ENCODE measurements around the gene C6orf58.

Gene C6orf58

DNA sequence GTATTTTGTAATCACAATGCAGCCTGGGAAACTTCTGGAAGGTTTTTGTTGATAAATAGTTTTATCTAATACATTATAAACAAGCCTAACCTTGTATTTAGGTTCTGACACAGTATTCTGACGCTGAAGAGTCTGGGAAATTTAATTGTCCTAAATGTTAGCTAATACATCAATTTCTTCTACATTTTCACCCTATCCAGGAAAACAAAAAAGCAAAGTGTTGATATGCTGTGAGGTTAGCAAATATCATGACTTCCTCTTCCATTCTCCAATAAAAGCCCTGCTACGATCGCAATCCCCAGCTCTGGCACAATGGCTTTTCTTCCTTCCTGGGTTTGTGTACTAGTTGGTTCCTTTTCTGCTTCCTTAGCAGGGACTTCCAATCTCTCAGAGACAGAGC is at the start of gene C6orf58:
C6orf58 (plus strand) TSS at position 301 of the 400 bp plus-strand sequence; CDS start at position 313, 12 bp downstream.
- no peak within 1 kb of the TSS for H3K27ac ChIP-seq (ENCODE audit: low read depth, low read length)
- H2AFZ ChIP-seq (ENCODE audit: low read length, unreplicated experiment): no peak within 1 kb of the TSS
- H3K36me3 ChIP-seq (ENCODE audit: insufficient read depth, low read length): no peaks in the 10 kb centered on the region
- no peak within 1 kb of the TSS for H3K4me3 ChIP-seq (ENCODE audit: low read depth, low read length)
- H3K27me3 ChIP-seq (ENCODE audit: insufficient read depth, low read length): no peaks in the 10 kb centered on the region
- H3K4me1 ChIP-seq (ENCODE audit: control insufficient read depth, insufficient read depth, low read length, unreplicated experiment): no peaks in the 10 kb centered on the region
- no peaks in the 10 kb centered on the region for H3K79me2 ChIP-seq (ENCODE audit: control insufficient read depth, insufficient read depth, low read length, unreplicated experiment)

DNA sequence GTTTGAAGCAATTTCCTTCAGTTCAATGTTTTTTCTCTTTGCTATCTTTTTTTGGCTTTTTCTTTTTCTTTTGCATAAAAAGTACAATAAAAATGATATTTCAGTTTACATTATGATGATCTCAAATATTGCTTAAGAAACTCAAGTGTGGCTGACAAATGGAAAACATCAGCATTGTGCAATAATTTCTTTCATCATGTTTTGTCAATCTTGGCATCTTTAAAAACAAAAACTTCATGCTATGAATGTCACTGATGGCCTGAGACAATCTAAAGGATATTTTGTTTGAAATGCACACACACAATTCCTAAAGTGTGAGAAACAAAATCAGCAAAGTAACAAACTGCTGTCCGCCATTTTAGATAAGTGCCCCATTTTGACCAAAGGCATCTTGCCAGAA is 44.0 kb upstream of the C6orf58 start:
- no peak overlapping the region for H2AFZ ChIP-seq (ENCODE audit: low read length, unreplicated experiment)

DNA sequence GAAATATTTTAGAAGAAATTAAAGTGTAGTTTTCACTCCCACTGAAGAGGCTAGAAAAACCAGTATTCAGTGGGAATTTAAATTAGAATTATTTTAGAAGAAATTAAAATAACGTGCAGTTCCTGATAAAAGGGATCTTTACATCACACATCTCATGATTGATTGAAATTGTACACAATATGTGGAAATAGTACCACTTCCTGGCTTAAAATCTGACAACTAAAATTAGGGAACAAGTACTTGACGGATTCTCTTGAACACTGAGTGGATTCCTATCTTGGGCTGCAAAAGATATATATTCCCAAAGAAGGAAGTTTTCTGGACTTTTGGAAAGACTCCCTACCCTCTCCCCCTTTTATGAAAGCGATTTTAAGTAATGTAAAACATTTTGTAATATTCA is 43.2 kb upstream of the C6orf58 start:
- Histone ChIP-seq H3K4me1 (ENCODE audit: control insufficient read depth, insufficient read depth, low read length, unreplicated experiment) (no peaks in the 10 kb centered on the region), H3K79me2 (ENCODE audit: control insufficient read depth, insufficient read depth, low read length, unreplicated experiment) (no peaks in the 10 kb centered on the region), H2AFZ (ENCODE audit: low read length, unreplicated experiment) (no peak overlapping the region), H3K27me3 (ENCODE audit: insufficient read depth, low read length) (no peaks in the 10 kb centered on the region), H3K27ac (ENCODE audit: low read depth, low read length) (no peak overlapping the region), H3K4me3 (ENCODE audit: low read depth, low read length) (no peak overlapping the region), H3K36me3 (ENCODE audit: insufficient read depth, low read length) (no peaks in the 10 kb centered on the region)

More for the DNA sequence above, 44.0 kb upstream of the C6orf58 start:
- no peaks in the 10 kb centered on the region for H3K36me3 ChIP-seq (ENCODE audit: insufficient read depth, low read length)
- H3K27me3 ChIP-seq (ENCODE audit: insufficient read depth, low read length): no peaks in the 10 kb centered on the region
- H3K27ac ChIP-seq (ENCODE audit: low read depth, low read length): no peak overlapping the region
- H3K4me3 ChIP-seq (ENCODE audit: low read depth, low read length): no peak overlapping the region
- H3K4me1 ChIP-seq (ENCODE audit: control insufficient read depth, insufficient read depth, low read length, unreplicated experiment): no peaks in the 10 kb centered on the region
- H3K79me2 ChIP-seq (ENCODE audit: control insufficient read depth, insufficient read depth, low read length, unreplicated experiment): no peaks in the 10 kb centered on the region

DNA sequence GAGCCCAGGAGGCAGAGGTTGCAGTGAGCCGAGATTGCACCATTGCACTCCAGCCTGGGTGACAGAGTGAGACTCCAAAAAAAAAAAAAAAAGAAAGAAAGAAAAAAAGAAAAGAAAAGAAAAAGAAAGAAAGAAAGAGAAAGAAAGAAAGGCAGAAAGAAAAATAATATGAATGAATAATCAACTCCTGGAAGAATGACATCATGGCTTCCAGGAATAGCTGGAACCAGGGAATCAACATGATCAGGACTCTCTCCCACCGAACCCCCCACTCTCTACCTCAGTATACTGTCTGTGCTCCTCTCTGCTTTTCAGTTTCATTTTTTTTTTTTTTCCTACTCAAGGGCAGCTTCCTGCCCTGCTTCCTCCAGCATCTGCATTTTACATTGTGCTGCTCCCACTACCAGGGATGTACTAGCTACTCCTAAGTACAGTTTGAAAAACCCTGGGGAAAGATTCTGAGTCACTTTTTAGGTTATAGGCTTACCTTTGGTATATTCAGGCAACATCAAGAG is 38.2 kb upstream of the C6orf58 start:
- Histone ChIP-seq H3K27ac (ENCODE audit: low read depth, low read length) (no peak overlapping the region), H3K79me2 (ENCODE audit: control insufficient read depth, insufficient read depth, low read length, unreplicated experiment) (no peaks in the 10 kb centered on the region), H3K27me3 (ENCODE audit: insufficient read depth, low read length) (no peaks in the 10 kb centered on the region), H2AFZ (ENCODE audit: low read length, unreplicated experiment) (no peak overlapping the region), H3K4me3 (ENCODE audit: low read depth, low read length) (no peak overlapping the region), H3K36me3 (ENCODE audit: insufficient read depth, low read length) (no peaks in the 10 kb centered on the region), H3K4me1 (ENCODE audit: control insufficient read depth, insufficient read depth, low read length, unreplicated experiment) (no peaks in the 10 kb centered on the region)

DNA sequence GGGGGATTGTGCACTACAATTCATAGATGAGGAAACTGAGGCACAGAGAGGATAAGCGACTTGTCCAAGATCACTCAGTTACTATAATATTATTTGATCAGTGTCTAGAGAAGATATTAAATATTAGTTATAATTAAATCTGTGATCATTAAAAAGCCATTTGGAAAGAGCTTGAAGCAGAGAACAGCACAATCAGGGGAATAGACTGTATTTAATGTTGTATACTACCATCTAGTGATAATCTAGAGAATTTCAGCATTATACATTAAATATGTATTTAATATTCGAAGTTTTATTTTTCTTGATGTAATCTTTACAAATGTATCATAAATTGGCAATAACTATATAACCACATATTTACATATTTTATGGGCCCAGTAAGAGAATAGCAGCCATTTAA is 37.7 kb upstream of the C6orf58 start:
- Histone ChIP-seq H3K27ac (ENCODE audit: low read depth, low read length) (no peak overlapping the region), H3K4me3 (ENCODE audit: low read depth, low read length) (no peak overlapping the region), H3K36me3 (ENCODE audit: insufficient read depth, low read length) (no peaks in the 10 kb centered on the region), H3K79me2 (ENCODE audit: control insufficient read depth, insufficient read depth, low read length, unreplicated experiment) (no peaks in the 10 kb centered on the region), H2AFZ (ENCODE audit: low read length, unreplicated experiment) (no peak overlapping the region), H3K4me1 (ENCODE audit: control insufficient read depth, insufficient read depth, low read length, unreplicated experiment) (no peaks in the 10 kb centered on the region), H3K27me3 (ENCODE audit: insufficient read depth, low read length) (no peaks in the 10 kb centered on the region)

DNA sequence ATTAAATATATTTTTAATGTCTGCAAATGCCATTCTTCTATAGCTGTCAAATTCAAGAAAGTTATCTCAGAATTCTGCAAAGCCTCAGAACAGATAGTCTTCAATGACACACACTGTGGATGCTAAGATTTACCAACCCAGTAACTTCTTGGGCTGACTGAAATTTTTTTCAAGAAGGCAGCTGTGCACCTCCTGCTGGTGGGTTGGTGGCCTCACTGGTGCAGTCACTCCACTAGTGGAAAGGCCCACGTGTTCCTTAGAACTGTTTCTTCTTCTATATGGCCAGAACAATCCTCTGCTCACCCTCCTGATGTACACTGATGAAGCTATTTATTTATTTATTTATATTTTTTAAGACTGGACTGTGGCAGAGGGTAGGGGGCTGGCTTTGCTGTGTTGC is 29.8 kb upstream of the C6orf58 start:
- Histone ChIP-seq H3K4me3 (ENCODE audit: low read depth, low read length) (no peak overlapping the region), H2AFZ (ENCODE audit: low read length, unreplicated experiment) (no peak overlapping the region), H3K27ac (ENCODE audit: low read depth, low read length) (no peak overlapping the region), H3K27me3 (ENCODE audit: insufficient read depth, low read length) (no peaks in the 10 kb centered on the region), H3K36me3 (ENCODE audit: insufficient read depth, low read length) (no peaks in the 10 kb centered on the region), H3K4me1 (ENCODE audit: control insufficient read depth, insufficient read depth, low read length, unreplicated experiment) (peaks cover 7% of the 10 kb centered on the region), H3K79me2 (ENCODE audit: control insufficient read depth, insufficient read depth, low read length, unreplicated experiment) (no peaks in the 10 kb centered on the region)

DNA sequence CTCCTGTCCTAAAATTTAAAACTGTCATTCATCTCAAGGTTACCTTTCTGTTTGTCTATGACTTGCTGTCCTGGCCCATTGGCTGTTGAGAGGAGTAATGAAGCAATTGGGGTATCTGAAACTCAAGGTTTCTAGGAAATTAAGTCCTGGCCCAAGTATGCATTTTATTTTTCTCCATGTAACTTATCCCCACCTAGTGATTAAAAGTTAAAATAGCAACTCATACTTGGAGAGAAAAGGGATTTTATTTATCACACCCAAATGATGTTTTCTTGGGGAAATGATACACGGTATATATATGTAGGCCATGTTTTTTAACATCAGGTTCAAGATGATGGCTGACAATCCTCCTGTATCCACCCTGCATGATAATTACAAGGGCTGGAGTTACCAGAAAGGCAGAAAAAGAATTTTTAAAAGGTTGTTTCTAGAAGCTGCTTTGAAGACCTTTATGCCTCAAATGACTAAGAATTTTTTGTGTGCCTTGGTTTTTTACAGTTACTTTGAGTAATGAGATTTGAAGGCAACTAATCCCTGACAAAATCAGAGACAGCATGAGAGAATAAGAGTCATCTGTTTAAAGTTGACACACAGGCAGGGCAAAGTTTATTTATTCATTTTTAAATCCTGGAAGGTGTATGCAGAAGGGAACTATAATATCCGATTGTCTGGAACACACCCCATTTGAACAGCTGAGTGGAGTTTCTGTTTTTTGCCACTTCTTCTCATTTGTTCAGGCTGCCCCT is 28.9 kb upstream of the C6orf58 start:
- no peak overlapping the region for H2AFZ ChIP-seq (ENCODE audit: low read length, unreplicated experiment)
- no peaks in the 10 kb centered on the region for H3K79me2 ChIP-seq (ENCODE audit: control insufficient read depth, insufficient read depth, low read length, unreplicated experiment)
- no peaks in the 10 kb centered on the region for H3K27me3 ChIP-seq (ENCODE audit: insufficient read depth, low read length)
- no peak overlapping the region for H3K4me3 ChIP-seq (ENCODE audit: low read depth, low read length)
- no peaks in the 10 kb centered on the region for H3K36me3 ChIP-seq (ENCODE audit: insufficient read depth, low read length)
- H3K4me1 ChIP-seq (ENCODE audit: control insufficient read depth, insufficient read depth, low read length, unreplicated experiment): peaks cover 7% of the 10 kb centered on the region
- no peak overlapping the region for H3K27ac ChIP-seq (ENCODE audit: low read depth, low read length)

DNA sequence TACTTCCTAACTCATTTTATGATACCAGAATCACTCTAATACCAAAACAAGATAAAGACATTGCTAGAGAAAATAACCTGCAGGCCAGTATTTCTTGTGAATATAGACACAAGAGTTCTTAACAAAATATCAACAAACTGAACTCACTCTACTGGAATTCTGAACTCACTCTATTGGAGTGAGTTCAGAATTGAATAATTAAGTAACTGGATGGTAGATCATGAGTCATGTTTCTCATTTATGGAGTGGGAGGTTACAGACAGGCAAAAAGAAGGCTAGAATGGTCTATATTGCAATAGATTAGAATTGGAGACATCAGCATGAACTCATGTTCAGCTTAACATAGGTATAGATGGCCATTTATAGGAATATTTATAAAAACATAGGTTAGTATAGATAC is 26.6 kb upstream of the C6orf58 start:
- Histone ChIP-seq H3K79me2 (ENCODE audit: control insufficient read depth, insufficient read depth, low read length, unreplicated experiment) (no peaks in the 10 kb centered on the region), H2AFZ (ENCODE audit: low read length, unreplicated experiment) (no peak overlapping the region), H3K27me3 (ENCODE audit: insufficient read depth, low read length) (no peaks in the 10 kb centered on the region), H3K27ac (ENCODE audit: low read depth, low read length) (no peak overlapping the region), H3K36me3 (ENCODE audit: insufficient read depth, low read length) (no peaks in the 10 kb centered on the region), H3K4me3 (ENCODE audit: low read depth, low read length) (no peak overlapping the region), H3K4me1 (ENCODE audit: control insufficient read depth, insufficient read depth, low read length, unreplicated experiment) (peaks cover 7% of the 10 kb centered on the region)

DNA sequence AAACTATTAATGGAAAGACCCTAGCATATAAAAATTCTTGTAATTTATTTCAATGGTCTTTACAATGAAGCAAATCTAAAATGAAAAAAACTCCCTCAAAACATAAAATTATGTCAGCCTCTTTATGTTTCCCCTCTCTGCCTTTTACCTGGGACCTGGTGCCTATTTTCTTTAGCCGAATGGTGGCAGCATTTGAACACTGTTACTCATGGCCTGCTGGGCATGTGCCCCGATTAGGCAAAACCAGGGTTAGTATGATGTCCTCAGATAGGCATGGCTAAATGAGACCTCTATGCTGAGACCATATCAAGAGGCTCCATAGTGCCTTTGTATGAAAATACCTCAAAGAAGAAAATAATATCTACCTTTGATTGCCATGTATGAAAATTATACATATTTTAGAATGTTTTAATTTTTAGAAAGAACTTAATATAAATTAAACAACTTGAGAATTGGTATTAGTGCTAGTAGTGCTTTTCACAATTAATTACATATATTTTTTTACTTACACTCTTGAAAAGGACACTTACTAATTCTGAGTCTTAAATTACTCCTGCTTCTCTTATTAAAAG is 22.5 kb upstream of the C6orf58 start:
- Histone ChIP-seq H3K79me2 (ENCODE audit: control insufficient read depth, insufficient read depth, low read length, unreplicated experiment) (no peaks in the 10 kb centered on the region), H2AFZ (ENCODE audit: low read length, unreplicated experiment) (no peak overlapping the region), H3K4me1 (ENCODE audit: control insufficient read depth, insufficient read depth, low read length, unreplicated experiment) (peaks cover 7% of the 10 kb centered on the region), H3K36me3 (ENCODE audit: insufficient read depth, low read length) (no peaks in the 10 kb centered on the region), H3K27me3 (ENCODE audit: insufficient read depth, low read length) (no peaks in the 10 kb centered on the region), H3K27ac (ENCODE audit: low read depth, low read length) (no peak overlapping the region), H3K4me3 (ENCODE audit: low read depth, low read length) (no peak overlapping the region)

DNA sequence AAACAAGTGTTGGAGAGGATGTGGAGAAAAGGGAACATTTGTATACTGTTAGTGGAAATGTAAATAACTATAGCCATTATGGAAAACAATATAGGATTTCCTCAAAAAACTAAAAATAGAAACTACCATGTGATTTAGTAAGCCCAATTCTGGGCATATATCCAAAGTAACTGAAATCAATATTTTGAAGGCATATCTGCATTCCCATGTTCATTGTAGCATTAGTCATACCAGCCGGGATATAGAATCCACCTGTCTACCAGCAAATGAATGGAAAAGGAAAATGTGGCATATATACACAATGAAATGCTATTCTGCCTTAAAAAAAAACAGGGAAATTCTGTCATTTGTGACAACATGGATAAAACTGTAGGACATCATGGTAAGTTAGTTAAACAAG is 15.3 kb upstream of the C6orf58 start:
- Histone ChIP-seq H3K27ac (ENCODE audit: low read depth, low read length) (no peak overlapping the region), H3K27me3 (ENCODE audit: insufficient read depth, low read length) (no peaks in the 10 kb centered on the region), H3K79me2 (ENCODE audit: control insufficient read depth, insufficient read depth, low read length, unreplicated experiment) (no peaks in the 10 kb centered on the region), H3K4me1 (ENCODE audit: control insufficient read depth, insufficient read depth, low read length, unreplicated experiment) (peaks cover 8% of the 10 kb centered on the region), H3K4me3 (ENCODE audit: low read depth, low read length) (no peak overlapping the region), H3K36me3 (ENCODE audit: insufficient read depth, low read length) (no peaks in the 10 kb centered on the region), H2AFZ (ENCODE audit: low read length, unreplicated experiment) (no peak overlapping the region)

DNA sequence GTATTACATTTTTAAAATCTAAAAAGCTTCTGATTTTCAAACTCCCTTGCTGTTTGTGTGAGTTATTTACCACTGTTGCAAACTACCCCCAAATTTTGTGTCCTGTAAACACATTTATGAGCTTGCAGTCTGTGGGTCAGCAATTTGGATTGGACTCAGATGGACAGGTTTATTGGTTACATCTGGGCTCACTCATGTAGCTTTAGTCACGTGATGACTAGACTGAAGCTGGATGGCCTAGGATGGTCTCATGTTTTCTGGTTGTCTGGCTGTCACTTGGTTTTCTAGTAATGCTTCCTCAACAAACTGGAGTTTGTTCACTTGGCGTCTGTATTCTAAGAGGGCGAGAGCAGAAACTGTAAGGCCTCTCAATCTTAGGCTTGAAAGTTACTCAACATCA is 12.2 kb upstream of the C6orf58 start:
- no peak overlapping the region for H3K4me3 ChIP-seq (ENCODE audit: low read depth, low read length)
- H3K36me3 ChIP-seq (ENCODE audit: insufficient read depth, low read length): no peaks in the 10 kb centered on the region
- H3K4me1 ChIP-seq (ENCODE audit: control insufficient read depth, insufficient read depth, low read length, unreplicated experiment): peaks cover 8% of the 10 kb centered on the region
- H3K27me3 ChIP-seq (ENCODE audit: insufficient read depth, low read length): no peaks in the 10 kb centered on the region
- no peak overlapping the region for H2AFZ ChIP-seq (ENCODE audit: low read length, unreplicated experiment)
- no peak overlapping the region for H3K27ac ChIP-seq (ENCODE audit: low read depth, low read length)
- H3K79me2 ChIP-seq (ENCODE audit: control insufficient read depth, insufficient read depth, low read length, unreplicated experiment): no peaks in the 10 kb centered on the region
